GM20000 (cell line): ENCODE data around the gene PGM2.

Source experiments
- DNase-seq: peaks from one replicate; pipeline ENCODE4 v3.0.0; 2012; ENCODE audit warnings: low spot score
- CTCF ChIP-seq: IDR thresholded peaks from 2 replicates; pipeline ENCODE4 v1.5.1; 2012; ENCODE audit warnings: mild to moderate bottlenecking, control low read depth; ENCODE audit errors: extremely low read depth, missing control alignments

Gene PGM2

DNA sequence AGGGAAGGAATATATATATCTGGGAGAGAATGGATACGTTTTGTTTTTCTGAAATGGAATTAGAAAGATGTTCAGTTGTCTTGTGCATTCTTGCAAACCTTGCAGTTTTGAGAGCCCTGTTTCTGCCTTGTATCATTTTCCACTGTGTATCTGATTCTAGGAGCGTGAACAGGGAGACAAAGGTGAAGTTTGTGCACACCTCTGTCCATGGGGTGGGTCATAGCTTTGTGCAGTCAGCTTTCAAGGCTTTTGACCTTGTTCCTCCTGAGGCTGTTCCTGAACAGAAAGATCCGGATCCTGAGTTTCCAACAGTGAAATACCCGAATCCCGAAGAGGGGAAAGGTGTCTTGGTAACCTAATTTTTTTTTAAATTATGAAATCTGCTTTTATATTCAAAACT, 17.7 kb downstream of the PGM2 start:
- no peak for DNase-seq
- TF ChIP-seq CTCF, result no peak

- no peak for TF ChIP-seq CTCF
Observed at GRCh38 chr4:37845201-37845600, 18.7 kb downstream of the PGM2 start.

GRCh38 chr4:37847311-37847884, 20.9 kb downstream of the PGM2 start:
- no peak for TF ChIP-seq CTCF
- no peak for DNase-seq

More at GRCh38 chr4:37845201-37845600, 18.7 kb downstream of the PGM2 start:
- no peak for DNase-seq

- no peak for TF ChIP-seq CTCF
- DNase-seq, result no peak
Observed at GRCh38 chr4:37852376-37852775, 25.9 kb downstream of the PGM2 start.

- no peak for TF ChIP-seq CTCF
- DNase-seq, result no peak
Observed at GRCh38 chr4:37858112-37858511, 31.6 kb downstream of the PGM2 start.

- DNase-seq, result no peak
- no peak for TF ChIP-seq CTCF
Observed at GRCh38 chr4:37858872-37859271, 32.4 kb downstream of the PGM2 start.

DNA sequence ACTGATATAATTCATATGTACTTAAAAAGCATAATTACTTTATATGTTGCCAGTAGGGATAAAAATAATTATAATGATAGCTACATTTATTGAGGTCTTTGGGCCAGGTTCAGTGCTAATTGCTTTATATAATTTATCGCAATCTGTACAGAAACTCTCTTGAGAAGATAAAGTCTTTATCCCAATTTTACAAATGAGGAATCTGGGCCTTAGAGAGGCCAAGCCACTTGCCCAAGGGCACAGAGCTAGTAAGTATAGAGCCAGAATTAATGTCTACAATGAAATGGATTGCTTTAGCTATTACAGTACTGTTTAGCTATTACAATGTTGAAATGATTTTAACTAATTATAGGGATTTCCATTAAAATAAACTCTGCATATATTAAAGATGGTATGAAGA, 33.8 kb downstream of the PGM2 start:
- DNase-seq, result no peak
- TF ChIP-seq CTCF, result no peak
